NCI-H2227 (cell line): ENCODE data around the gene SLC24A3.

ENCODE experiments used
- DNase-seq: peaks from one replicate; lab custom pipeline; 2025; ENCODE audit not compliant: unreplicated experiment; lab: John Stamatoyannopoulos, UW

SLC24A3 gene

DNA sequence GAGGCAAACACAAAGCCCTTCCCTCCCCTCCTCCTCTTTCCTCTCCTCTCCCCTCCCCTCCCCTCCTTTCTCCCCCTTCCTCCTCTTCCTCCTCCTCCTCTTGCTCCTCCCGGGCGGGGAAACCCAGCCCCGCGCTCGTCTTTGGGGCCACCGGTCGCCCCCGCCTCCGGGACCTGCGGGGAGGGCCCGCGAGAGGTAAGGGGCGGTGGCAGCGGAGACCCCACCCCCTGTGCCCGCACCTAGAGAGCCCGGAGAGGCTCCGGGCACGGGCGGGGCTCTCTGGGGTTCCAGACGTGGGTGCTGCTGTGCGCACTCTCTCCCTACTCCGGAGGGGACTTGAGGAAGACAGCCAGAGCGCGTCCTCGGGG lies 545.7 kb downstream of the SLC24A3 start, which contains the start of gene RIN2:
Gene RIN2, plus strand, starts transcription at position 126 of the 368 bp plus-strand sequence. CDS start 131,344 bp downstream, outside the sequence.
- DNase-seq = peak; percentile 90

- DNase-seq = peak; percentile 53
These were observed 546.3 kb downstream of the SLC24A3 start for GRCh38 chr20:19758501-19759331.

DNA sequence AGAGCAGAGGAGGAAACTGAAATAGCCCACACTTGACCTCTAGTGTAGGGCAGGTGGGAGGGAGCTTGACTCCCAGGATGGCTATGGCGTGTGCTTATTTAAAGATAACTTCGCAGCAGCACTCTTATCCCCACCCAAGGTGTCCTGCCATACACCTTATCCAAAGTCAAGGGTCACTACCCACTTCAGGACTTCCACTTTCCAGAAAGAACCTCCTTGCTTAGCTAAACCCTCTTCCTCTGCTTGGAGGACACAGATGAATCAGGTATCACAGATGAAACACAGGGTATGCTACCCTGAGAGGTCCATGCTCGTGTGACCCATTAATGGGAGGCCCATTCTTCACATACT lies 547.9 kb downstream of the SLC24A3 start:
- no peak for DNase-seq

DNA sequence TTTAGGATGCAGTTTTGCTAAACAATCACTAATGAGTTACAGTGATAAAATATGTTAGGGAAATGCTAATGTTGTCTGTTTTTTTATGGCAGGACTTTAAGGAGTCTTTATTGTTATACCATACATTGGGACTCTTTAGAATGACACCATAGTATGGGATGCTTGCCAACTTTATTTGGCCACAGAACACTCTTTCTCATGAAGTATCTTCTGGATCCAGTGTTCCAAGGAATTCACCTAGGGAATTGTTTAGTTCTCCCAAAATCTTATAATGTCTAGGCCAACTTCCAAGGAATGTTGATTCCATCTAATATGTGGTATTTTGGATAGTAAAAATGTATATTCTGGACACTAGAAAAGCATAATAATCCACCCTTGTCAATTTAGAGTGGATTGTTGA lies 548.9 kb downstream of the SLC24A3 start:
- no peak for DNase-seq

GRCh38 chr20:19761841-19762240 lies 549.4 kb downstream of the SLC24A3 start:
- DNase-seq = no peak

GRCh38 chr20:19764207-19764606 lies 551.8 kb downstream of the SLC24A3 start:
- DNase-seq = no peak

DNA sequence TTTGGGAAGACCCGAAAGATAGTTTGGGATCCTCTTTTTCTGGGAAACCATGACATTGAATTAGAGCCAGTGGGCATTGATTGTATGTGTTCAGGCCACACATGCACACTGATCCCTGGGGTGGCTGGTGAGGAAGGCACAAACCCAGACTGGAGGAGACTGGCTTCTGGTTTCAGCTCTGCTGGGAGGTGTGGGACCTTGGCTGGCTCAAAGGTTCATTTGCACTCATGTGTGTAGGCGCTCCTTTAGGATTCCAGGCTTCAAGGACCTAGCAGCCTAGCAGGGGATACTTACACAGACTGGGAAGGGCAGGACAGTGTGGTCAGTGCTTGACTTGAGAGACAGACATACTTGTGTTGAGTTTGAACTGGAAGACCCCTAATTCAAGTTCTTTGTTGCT lies 552.8 kb downstream of the SLC24A3 start:
- DNase-seq = no peak

GRCh38 chr20:19765913-19766312 lies 553.5 kb downstream of the SLC24A3 start:
- DNase-seq = no peak

DNA sequence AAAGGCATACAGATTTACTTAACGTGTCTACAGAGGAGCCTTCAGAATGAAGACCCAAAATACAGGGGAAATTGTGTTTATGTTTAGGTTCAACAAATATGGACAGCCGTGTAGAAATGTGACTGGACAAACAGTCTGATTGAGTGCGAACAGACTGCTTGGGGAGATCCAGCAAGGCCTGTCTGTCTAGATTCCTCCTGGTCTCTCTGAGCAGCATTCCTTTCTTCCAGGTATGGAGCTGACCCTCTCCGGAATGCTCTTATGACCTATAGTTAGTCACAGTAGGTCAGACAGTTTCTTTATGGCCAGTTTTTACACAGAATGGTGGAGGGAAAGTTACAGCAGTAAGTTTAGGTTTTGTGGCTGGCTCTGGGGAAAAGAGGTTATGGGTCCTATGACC lies 554.6 kb downstream of the SLC24A3 start:
- no peak for DNase-seq

DNA sequence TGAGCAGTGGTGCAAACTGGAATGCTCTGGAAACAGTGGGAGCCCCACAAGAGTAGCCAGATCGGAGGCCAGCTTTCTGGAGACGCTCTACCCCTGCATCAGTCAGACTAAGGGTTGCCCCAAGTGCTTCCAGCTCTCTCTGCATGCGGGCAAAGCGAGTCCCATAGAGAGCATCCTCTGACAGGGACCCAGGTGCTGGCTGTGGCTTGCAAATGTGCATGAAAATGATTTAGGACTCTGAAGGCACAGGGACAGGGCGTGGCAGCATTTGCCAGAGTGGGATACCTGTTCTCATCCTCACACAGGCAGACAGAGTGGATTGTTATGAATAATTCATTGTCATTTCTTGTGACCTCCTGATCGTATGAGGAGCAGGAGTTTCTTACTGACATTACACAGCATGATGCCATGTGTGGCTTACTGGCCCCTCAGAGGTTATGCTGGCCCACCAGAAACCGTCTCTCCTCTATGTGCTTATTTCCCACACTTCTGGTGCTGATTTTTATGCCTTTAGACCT lies 555.9 kb downstream of the SLC24A3 start:
- DNase-seq = no peak

GRCh38 chr20:19769507-19769906 lies 557.1 kb downstream of the SLC24A3 start:
- no peak for DNase-seq

GRCh38 chr20:19770375-19770774 lies 557.9 kb downstream of the SLC24A3 start:
- DNase-seq = no peak

- no peak for DNase-seq
These were observed 558.6 kb downstream of the SLC24A3 start for GRCh38 chr20:19771031-19771430.
